Astrocyte (in vitro differentiated cells and primary cell): ENCODE data around the gene ABCA1. TPM values are rescaled to one million over a fixed set of nuclear protein-coding genes. Genes with fewer than 3 reads are reported as not detected.

Source experiments
- DNase-seq: peaks from one replicate; pipeline ENCODE4 v3.0.0-alpha.2; 2010; ENCODE audit warnings: low read depth
- FAIRE-seq: peaks from 2 replicates; lab custom pipeline; 2011; peaks lifted over from hg19 to GRCh38; lab: Jason Lieb, UNC
- H2AFZ ChIP-seq: 2 replicates; pipeline ENCODE4 v1.6.0; 2012; ENCODE audit warnings: low read depth, low read length, inconsistent platforms
- H3K27ac ChIP-seq: 2 replicates; pipeline ENCODE4 v1.5.1; 2011; ENCODE audit warnings: low read depth, low read length, inconsistent platforms
- H3K27me3 ChIP-seq: 2 replicates; pipeline ENCODE4 v1.6.0; 2011; ENCODE audit warnings: low read length, inconsistent platforms; ENCODE audit not compliant: insufficient read depth
- H3K36me3 ChIP-seq: 2 replicates; pipeline ENCODE4 v1.5.1; 2011; ENCODE audit warnings: low read length, inconsistent platforms; ENCODE audit not compliant: insufficient read depth
- H3K4me1 ChIP-seq: 2 replicates; pipeline ENCODE4 v1.5.1; 2011; ENCODE audit warnings: low read length, inconsistent platforms; ENCODE audit not compliant: insufficient read depth
- H3K4me2 ChIP-seq: 2 replicates; pipeline ENCODE4 v1.6.0; 2012; ENCODE audit warnings: low read length, inconsistent platforms
- H3K4me3 ChIP-seq: 2 replicates; pipeline ENCODE4 v1.5.1; 2011; ENCODE audit warnings: low read depth, mild to moderate bottlenecking, low read length, inconsistent platforms; ENCODE audit not compliant: insufficient read depth
- H3K79me2 ChIP-seq: 2 replicates; pipeline ENCODE4 v1.6.0; 2012; ENCODE audit warnings: mild to moderate bottlenecking, low read length, inconsistent platforms; ENCODE audit not compliant: insufficient read depth
- H3K9ac ChIP-seq: 2 replicates; pipeline ENCODE4 v1.6.0; 2012; ENCODE audit warnings: mild to moderate bottlenecking, low read length, inconsistent platforms
- H3K9me3 ChIP-seq: 2 replicates; pipeline ENCODE4 v1.5.1; 2012; ENCODE audit warnings: low read depth, mild to moderate bottlenecking, low read length, inconsistent platforms; ENCODE audit not compliant: insufficient read depth
- H4K20me1 ChIP-seq: 2 replicates; pipeline ENCODE4 v1.6.0; 2012; ENCODE audit warnings: low read length, inconsistent platforms; ENCODE audit not compliant: insufficient read depth
- H3K27ac Mint-ChIP-seq: one replicate; pipeline ENCODE4 v1.8.0; 2021; ENCODE audit warnings: mild to moderate bottlenecking, mixed read lengths; ENCODE audit not compliant: unreplicated experiment
- H3K27me3 Mint-ChIP-seq: one replicate; pipeline ENCODE4 v1.8.0; 2021; ENCODE audit warnings: low read depth, mixed read lengths; ENCODE audit not compliant: unreplicated experiment
- H3K36me3 Mint-ChIP-seq: one replicate; pipeline ENCODE4 v1.8.0; 2021; ENCODE audit warnings: low read depth, mixed read lengths; ENCODE audit not compliant: unreplicated experiment
- H3K4me1 Mint-ChIP-seq: one replicate; pipeline ENCODE4 v1.8.0; 2021; ENCODE audit warnings: low read depth, mixed read lengths; ENCODE audit not compliant: unreplicated experiment
- H3K4me3 Mint-ChIP-seq: one replicate; pipeline ENCODE4 v1.8.0; 2021; ENCODE audit warnings: mild to moderate bottlenecking, moderate library complexity, mixed read lengths; ENCODE audit not compliant: unreplicated experiment
- H3K9me3 Mint-ChIP-seq: one replicate; pipeline ENCODE4 v1.8.0; 2021; ENCODE audit warnings: mild to moderate bottlenecking, mixed read lengths; ENCODE audit not compliant: unreplicated experiment
- EZH2 ChIP-seq: IDR thresholded peaks from 2 replicates; pipeline ENCODE4 v1.6.1; 2012; ENCODE audit warnings: mild to moderate bottlenecking, low read length, inconsistent platforms; ENCODE audit not compliant: insufficient read depth
- total RNA-seq: library from RNA; stranded (reverse); gene quantifications from 2 replicates; pipeline ENCODE4 v1.2.1, GENCODE V29; 2021
- TF ChIP-seq, protein P1 (sequence below): IDR thresholded peaks from 2 replicates; pipeline ENCODE4 v1.5.1; 2011; ENCODE audit warnings: low read depth, mild to moderate bottlenecking, inconsistent platforms, low read length, moderate library complexity; ENCODE audit not compliant: insufficient read depth

ABCA1 gene
- total RNA-seq, 1 donor from 2014 or later, result 109 TPM

DNA sequence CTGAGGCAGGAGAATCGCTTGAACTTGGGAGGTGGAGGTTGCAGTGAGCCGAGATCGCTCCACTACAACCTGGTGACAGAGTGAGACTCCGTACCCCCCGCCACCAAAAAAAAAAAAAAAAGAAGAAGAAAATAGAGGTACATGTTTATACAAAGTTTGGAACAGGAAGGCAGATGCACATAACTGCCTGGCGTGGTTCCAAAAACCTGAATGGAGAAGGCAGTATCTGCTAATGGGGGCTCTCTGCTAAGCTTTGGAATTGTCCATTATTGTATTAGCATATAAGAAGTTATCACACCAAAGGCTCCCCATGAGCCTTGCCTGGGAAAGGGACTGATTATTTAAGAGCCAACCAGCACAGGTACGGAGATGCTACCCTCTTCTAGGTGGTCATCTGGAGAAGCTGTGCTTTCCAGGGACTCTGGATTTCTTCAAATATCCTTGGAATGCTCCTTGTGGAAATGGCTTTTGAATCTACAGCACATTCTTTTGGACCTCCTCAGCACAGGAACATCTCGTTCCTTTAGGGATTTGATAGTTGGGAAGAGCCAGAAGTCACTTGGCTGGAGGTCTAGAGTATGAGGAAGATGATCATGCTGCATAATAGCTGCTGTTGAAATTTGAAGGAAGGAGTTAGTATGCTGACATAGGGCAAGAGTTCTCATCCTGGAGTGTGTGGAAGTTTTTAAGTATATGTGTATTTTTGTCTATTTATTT, 42.5 kb upstream of the ABCA1 start:
- Mint-ChIP-seq H3K27me3 (no peaks in the 10 kb centered on the region), H3K4me1 (peaks cover 34% of the 10 kb centered on the region), H3K27ac (no peak overlapping the region), H3K9me3 (no peaks in the 10 kb centered on the region), H3K36me3 (no peaks in the 10 kb centered on the region), H3K4me3 (no peak overlapping the region)
- Histone ChIP-seq H3K4me2 (no peak overlapping the region), H2AFZ (no peak overlapping the region), H3K79me2 (no peaks in the 10 kb centered on the region), H4K20me1 (no peaks in the 10 kb centered on the region), H3K4me3 (no peak overlapping the region), H3K9me3 (no peaks in the 10 kb centered on the region), H3K4me1 (peaks cover 7% of the 10 kb centered on the region), H3K36me3 (no peaks in the 10 kb centered on the region), H3K9ac (no peak overlapping the region), H3K27me3 (no peaks in the 10 kb centered on the region), H3K27ac (no peak overlapping the region)
- DNase-seq (peak; percentile 36), FAIRE-seq (no peak)
- no peak for TF ChIP-seq EZH2
- TF ChIP-seq, protein P1, sequence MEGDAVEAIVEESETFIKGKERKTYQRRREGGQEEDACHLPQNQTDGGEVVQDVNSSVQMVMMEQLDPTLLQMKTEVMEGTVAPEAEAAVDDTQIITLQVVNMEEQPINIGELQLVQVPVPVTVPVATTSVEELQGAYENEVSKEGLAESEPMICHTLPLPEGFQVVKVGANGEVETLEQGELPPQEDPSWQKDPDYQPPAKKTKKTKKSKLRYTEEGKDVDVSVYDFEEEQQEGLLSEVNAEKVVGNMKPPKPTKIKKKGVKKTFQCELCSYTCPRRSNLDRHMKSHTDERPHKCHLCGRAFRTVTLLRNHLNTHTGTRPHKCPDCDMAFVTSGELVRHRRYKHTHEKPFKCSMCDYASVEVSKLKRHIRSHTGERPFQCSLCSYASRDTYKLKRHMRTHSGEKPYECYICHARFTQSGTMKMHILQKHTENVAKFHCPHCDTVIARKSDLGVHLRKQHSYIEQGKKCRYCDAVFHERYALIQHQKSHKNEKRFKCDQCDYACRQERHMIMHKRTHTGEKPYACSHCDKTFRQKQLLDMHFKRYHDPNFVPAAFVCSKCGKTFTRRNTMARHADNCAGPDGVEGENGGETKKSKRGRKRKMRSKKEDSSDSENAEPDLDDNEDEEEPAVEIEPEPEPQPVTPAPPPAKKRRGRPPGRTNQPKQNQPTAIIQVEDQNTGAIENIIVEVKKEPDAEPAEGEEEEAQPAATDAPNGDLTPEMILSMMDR, result no peak

DNA sequence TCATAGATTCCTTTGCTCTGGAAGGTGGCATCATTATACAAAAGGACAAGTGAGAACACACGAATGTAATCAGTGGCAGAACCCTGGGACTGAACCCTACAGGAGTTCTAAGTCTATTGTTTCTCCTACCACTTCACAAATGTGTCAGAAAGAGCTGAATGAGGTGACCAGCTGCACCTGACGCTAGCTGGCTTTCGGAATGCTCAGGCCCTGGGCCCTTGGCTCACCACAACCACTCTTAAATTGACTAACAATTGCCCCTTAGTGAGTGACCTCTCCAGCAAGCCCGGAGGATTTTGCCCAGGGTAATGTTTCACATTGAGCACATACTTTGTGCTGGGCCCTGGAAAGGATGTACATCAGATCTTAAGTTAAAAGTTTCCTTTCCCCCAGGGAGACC, 41.2 kb upstream of the ABCA1 start:
- Histone ChIP-seq H3K27ac (peak overlapping the region; percentile 97), H3K36me3 (no peaks in the 10 kb centered on the region), H3K4me3 (no peak overlapping the region), H3K9ac (peak overlapping the region; percentile 90), H2AFZ (peak overlapping the region; percentile 94), H4K20me1 (no peaks in the 10 kb centered on the region), H3K4me2 (peak overlapping the region; percentile 82), H3K9me3 (no peaks in the 10 kb centered on the region), H3K79me2 (no peaks in the 10 kb centered on the region), H3K4me1 (peaks cover 7% of the 10 kb centered on the region), H3K27me3 (no peaks in the 10 kb centered on the region)
- DNase-seq (no peak), FAIRE-seq (no peak)
- Mint-ChIP-seq H3K9me3 (no peaks in the 10 kb centered on the region), H3K36me3 (no peaks in the 10 kb centered on the region), H3K4me3 (peak overlapping the region; percentile 92), H3K27ac (peak overlapping the region; percentile 100), H3K4me1 (peaks cover 26% of the 10 kb centered on the region), H3K27me3 (no peaks in the 10 kb centered on the region)
- no peak for TF ChIP-seq EZH2
- TF ChIP-seq, protein P1, result no peak
